HG02938 (cell line): ENCODE results near the gene SV2C.

Source experiments
- ATAC-seq: cut with Tn5 transposase; IDR thresholded peaks from one replicate; pipeline ENCODE4 v1.9.1; 2021; ENCODE audit warnings: mild to moderate bottlenecking, moderate library complexity; ENCODE audit not compliant: unreplicated experiment

Gene SV2C

DNA sequence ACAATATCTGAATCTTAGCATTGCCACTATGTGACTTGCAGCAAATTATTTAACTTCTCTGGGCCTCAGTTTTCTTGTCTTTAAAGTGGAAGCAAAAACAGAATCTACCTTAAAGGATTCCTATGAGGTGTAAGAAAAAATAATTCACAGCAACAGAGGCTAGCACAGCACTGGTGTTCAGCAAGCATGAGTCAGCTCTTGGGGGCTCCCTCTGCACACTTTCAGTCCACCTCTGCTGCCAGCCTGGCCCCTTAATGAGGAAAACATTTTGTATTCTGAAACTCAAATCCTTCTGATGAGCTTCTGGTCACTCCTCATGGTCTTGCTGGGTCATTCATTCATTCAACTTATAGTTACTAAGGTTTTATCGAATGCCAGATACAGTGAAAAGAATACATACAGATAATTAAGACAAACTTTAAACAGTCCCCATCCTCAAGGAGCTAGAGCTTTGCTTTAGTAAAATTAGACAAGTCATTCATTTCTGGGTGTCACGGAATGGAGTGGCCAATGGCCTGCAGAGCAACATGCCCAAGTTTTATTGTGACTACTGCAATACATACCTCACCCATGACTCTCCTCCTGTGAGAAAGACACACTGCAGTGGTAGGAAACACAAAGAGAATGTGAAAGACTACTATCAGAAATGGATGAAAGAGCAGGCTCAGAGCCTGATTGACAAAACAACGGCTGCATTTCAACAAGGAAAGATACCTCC lies 293.1 kb downstream of the SV2C start:
- no peak for ATAC-seq

DNA sequence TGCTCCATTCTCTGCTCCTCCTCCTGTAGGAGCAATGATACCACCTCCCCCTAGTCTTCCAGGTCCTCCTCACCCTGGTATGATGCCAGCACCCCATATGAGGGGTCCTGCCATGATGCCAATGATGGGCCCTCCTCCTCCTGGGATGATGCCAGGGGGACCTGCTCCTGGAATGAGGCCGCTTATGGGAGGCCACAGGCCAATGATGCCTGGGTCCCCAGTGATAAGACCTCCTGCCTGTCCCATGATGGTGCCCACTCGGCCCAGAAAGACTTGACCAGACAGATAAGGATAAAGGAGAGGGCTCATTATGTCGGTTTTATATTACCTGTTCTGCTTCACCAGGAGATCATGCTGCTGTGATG lies 293.7 kb downstream of the SV2C start:
- no peak for ATAC-seq

DNA sequence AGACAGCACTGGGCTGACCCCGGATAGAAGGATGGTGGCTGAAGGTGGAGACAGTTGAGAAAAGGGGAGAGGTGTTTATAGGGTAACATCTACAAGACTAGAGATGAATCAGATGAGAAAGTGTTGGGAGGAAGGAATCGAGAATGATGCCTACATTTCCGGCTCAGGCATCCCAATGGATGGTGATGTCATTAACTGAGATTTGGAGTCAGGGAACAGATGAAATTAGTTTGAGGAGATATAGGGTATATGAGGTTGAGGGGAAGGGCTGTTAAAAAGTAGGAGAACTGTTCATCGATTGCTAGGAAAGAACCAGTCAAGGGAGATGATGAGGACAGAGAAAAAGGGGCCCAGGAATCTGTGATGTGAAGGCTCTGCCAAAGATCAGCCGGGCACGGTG lies 295.2 kb downstream of the SV2C start:
- ATAC-seq, result no peak

- no peak for ATAC-seq
Observed at GRCh38 chr5:76379316-76379715, 296.1 kb downstream of the SV2C start.

- no peak for ATAC-seq
Observed at GRCh38 chr5:76379855-76380254, 296.7 kb downstream of the SV2C start.

DNA sequence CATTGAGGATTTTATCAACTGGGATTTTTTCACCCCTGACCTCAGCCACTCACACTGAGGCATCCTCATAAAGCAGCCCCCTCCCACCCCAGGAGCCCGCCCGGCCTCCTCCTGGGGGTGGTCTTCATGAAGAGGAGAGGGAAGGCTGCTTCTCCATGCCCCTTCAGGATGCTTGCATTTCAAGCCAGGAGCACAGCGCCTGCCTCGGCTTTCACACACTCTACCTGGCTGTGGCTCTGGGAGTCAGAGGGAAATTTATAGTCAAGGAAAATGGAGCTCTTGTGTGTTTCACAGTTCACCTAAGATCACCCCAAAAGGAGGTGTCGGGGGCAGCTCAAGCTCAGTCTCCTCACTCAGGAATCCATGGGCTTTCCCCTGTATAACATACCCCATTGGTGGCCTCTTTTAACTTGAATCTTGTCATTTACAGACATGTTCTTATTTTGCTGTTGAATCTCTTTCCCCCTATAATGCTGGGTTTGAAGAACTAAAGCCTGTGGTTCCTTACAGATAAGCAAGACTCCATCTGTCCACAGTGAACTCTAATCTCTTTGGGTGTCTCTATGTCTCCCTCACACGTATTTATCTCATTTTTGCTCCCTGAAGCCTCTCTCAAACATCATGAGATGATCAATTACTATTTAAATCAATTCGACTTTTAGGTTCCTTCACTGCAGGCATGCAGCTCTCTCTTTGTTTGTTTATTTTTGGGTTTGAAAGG lies 297.3 kb downstream of the SV2C start:
- ATAC-seq, result no peak

DNA sequence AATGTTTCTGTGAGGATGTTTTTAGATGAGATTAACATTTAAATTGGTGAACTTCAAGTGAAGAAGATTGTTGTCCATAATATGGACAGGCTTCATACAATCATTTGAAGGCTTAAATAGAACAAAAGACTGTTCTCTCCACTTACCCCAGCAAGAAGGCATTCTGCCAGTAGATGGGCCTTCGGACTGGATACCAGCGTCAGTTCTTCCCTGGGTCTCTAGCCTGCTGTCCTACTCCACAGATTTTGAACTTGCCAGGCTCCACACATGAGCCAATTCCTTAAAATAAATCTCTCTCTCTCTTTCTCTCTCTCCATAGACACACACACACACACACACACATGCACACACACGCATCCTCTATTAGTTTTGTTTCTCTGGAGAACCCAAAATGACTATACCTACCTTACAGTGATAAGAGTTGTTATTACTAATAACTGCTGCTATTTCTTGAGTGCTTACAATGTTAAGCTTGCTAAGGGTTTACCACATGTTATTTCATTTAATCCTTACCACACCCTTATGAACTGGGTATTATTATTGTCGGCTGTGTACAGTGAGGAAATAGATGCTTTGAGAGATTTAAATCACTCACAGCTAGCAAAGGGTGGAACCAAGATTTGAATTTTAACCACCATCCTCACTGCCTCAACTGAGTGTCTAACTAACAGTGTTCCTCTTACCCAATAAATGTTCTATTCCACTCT lies 300.1 kb downstream of the SV2C start:
- no peak for ATAC-seq

GRCh38 chr5:76384189-76384588 lies 301.0 kb downstream of the SV2C start:
- ATAC-seq, result no peak

GRCh38 chr5:76384705-76385104 lies 301.5 kb downstream of the SV2C start:
- no peak for ATAC-seq

DNA sequence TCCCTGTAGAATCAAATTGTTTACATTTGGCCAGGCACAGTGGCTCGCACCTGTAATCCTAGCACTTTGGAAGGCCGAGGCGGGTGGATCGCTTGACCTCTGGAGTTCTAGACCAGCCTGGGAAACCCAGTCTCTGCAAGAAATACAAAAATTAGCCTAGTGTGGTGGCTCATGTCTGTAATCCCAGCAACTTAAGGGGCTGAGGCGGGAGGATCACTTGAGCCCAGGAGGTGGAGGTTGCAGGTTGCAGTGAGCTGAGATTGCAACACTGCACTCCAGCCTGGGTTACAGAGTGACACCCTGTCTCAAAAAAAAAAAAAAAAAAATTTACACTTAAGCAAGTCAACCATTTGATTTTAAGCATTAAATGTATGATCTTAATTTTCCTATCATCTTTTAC lies 302.4 kb downstream of the SV2C start:
- ATAC-seq, result no peak

- ATAC-seq, result no peak
Observed at GRCh38 chr5:76386360-76386759, 303.2 kb downstream of the SV2C start.

DNA sequence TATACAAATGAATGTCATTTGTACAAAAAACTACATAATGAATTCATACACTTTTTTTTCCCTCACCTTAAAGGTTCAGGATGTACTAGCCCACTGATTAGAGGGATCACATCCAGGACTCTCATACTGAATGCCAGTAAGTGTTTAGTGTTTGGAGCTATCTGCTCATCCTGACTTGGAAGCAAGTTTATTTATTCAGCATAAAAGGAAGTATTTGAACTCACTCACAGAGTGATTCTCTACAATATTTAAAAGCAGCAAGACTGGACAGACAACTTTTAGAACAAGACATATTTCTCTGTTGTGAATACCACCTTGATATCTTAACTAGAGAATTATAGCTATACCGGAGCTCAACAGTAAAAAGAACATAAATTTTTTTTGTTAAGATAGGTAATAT lies 305.1 kb downstream of the SV2C start:
- no peak for ATAC-seq

DNA sequence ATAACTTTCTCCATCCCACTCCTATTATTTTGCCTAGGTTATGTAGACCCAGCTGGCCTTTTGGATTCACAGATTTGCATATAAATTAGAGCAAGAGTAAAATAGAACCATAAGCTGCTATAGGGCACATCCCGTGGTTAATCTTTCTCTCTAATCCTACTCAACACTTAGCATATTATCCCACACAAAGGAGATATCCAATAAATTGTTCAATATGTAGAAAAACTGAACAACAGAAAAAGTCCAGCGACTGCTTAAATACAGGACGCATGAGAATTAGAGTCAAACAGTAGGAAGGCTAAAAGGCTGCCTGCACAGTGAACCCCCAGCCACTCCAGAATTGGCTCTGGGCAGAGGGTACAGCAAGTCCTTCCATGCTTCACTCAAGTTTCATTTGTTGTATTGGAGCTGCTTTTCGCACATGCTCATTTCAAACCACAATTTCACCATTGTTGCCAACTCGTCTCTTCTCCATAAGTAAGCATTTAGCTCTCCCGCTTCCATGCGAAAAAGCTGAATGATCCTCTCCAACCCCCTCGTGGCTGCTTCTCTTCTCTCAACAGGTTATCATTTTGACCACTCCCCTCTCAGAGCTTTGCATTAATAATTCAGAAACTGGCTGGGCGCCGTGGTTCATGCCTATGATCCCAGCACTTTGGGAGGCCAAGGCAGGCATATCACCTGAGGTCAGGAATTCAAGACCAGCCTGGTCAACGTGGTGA lies 305.8 kb downstream of the SV2C start:
- no peak for ATAC-seq

GRCh38 chr5:76389513-76390154 lies 306.5 kb downstream of the SV2C start:
- ATAC-seq, result no peak

- ATAC-seq, result no peak
Observed at GRCh38 chr5:76391014-76391413, 307.8 kb downstream of the SV2C start.

GRCh38 chr5:76393035-76393680 lies 310.0 kb downstream of the SV2C start:
- no peak for ATAC-seq

DNA sequence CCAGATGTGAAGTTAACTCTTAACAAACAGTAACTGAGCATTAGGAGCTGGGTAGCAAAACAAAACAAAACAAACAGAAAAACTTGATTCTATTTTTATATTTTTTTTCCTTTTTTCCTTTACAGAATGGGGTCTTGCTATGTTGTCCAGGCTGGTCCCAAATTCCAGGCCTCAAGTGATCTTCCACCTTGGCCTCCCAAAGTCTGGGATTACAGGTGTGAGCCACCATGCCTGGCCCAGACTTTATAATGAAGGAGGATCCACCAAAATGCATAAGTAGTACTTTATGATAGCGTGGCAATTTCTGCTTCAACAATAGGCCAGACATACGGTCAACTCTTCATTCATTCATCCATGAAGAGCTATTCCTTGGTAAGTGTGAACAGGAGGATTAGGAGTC lies 314.0 kb downstream of the SV2C start:
- no peak for ATAC-seq

DNA sequence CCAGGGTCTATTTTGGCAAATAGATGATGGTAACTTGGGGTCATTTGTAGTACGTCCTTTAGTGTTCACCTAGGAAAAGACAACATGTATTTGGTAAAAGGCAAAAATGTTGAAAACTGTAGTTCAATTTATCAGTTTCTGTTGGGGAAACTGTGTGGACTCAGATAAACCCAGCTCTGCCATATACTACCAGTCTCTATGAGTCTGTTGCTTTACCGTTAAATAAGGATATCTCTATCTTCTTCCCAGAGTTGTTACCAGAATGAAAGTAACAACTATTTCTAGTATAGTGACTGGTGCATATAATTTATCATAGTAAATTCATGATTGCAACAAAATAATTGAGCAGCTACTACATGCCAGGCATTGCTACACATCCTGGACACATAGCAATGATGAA lies 316.1 kb downstream of the SV2C start:
- no peak for ATAC-seq

- no peak for ATAC-seq
Observed at GRCh38 chr5:76400466-76400865, 317.3 kb downstream of the SV2C start.

DNA sequence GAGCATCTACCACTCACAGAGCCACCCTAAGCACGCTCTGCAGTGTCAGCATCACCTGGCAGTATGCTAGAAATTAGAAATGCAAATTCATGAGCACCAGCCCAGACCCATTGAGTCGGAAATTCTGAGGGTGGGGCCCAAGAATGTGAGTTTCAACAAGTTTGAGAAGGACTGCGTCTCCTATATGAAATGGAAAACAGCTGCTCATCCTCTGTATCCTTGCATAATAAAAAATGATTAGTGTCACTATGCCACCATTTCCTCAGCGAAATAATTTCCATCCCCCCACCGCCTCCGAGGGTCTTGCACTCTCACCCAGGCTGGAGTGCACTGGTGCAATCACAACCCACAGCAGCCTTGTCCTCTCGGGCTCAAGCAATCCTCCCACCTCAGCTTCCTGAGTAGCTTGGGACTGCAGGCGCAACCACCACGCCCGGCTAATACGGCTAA lies 318.6 kb downstream of the SV2C start:
- ATAC-seq, result peak; percentile 26
